VCaP (cell line): ENCODE data around the gene CNOT3.
A peak's percentile ranks its signal among the peaks of the same experiment; 100 is the strongest.

ENCODE experiments used
- H3K27ac ChIP-seq: fragments of 450-650 bp; 2 replicates; pipeline ENCODE4 v1.5.1; 2017
- TF ChIP-seq, protein P1 (sequence below): fragments of 450-650 bp; conservative IDR thresholded peaks from 2 replicates; pipeline ENCODE4 v1.5.1; 2017; ENCODE audit warnings: mild to moderate bottlenecking, moderate library complexity

Gene CNOT3

GRCh38 chr19:54102421-54103169 is 35.0 kb upstream of the CNOT3 start, which contains the start of gene NDUFA3:
Gene NDUFA3, plus strand, starts transcription at chr19:54102855. Its CDS starts 24 bp downstream, at chr19:54102879.
- peak within 1 kb of the TSS; percentile 81 for H3K27ac ChIP-seq
- TF ChIP-seq, protein P1, sequence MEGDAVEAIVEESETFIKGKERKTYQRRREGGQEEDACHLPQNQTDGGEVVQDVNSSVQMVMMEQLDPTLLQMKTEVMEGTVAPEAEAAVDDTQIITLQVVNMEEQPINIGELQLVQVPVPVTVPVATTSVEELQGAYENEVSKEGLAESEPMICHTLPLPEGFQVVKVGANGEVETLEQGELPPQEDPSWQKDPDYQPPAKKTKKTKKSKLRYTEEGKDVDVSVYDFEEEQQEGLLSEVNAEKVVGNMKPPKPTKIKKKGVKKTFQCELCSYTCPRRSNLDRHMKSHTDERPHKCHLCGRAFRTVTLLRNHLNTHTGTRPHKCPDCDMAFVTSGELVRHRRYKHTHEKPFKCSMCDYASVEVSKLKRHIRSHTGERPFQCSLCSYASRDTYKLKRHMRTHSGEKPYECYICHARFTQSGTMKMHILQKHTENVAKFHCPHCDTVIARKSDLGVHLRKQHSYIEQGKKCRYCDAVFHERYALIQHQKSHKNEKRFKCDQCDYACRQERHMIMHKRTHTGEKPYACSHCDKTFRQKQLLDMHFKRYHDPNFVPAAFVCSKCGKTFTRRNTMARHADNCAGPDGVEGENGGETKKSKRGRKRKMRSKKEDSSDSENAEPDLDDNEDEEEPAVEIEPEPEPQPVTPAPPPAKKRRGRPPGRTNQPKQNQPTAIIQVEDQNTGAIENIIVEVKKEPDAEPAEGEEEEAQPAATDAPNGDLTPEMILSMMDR, result no peak

DNA sequence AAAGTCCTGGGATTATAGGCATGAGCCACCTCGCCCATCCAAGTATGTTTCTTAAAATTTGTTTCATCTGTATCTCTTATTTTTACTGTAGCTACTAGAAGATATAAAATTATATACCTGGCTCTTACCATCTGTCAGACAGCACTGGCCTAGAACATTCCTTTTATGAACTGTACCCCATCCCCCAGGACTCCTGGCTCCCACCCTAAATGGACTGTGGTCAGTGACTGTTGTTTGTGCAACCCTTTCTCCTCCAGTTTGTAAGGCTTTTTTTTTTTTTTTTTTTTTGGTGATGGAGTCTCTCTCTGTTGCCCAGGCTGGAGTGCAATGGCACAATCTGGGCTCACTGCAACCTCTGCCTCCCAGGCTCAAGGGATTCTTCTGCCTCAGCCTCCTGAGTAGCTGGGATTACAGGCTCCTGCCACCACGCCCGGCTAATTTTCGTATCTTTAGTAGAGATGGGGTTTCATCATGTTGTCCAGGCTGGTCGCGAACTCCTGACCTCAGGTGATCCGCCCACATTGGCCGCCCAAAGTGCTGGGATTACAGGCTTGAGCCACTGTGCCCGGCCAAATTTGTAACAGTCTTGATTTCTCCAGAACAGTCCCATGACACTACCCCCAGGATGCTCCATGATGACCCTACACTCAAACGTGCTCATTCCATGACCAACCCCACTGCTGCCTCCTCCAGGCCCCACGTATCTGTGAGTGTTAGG is 32.4 kb upstream of the CNOT3 start:
- TF ChIP-seq, protein P1, result no peak

DNA sequence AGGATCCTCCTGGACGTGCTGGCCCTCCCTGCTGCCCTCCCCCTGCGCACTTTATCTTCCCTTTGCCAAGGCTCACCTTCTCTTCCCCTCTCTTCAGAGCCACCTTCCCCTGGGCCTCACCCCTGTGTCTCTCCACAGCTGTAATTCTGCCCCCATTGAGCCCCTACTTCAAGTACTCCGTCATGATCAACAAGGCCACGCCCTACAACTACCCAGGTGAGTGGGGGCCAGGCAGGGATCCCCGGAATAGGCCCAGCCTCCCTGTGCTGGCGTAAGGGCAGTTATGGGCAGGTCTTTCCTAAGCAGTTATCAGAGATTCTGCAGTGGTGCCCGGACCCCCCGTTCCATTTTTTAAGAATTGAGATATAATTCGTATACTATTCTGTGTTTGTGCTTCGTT is 31.8 kb upstream of the CNOT3 start:
- H3K27ac ChIP-seq, result no peak overlapping the region
- TF ChIP-seq, protein P1, result no peak

More for the DNA sequence above, 32.4 kb upstream of the CNOT3 start:
- H3K27ac ChIP-seq, result no peak overlapping the region

GRCh38 chr19:54106716-54107115 is 30.8 kb upstream of the CNOT3 start:
- TF ChIP-seq, protein P1, result no peak
- H3K27ac ChIP-seq, result no peak overlapping the region

- TF ChIP-seq, protein P1, result no peak
- no peak overlapping the region for H3K27ac ChIP-seq
Measured at GRCh38 chr19:54107876-54108490, 29.6 kb upstream of the CNOT3 start.

DNA sequence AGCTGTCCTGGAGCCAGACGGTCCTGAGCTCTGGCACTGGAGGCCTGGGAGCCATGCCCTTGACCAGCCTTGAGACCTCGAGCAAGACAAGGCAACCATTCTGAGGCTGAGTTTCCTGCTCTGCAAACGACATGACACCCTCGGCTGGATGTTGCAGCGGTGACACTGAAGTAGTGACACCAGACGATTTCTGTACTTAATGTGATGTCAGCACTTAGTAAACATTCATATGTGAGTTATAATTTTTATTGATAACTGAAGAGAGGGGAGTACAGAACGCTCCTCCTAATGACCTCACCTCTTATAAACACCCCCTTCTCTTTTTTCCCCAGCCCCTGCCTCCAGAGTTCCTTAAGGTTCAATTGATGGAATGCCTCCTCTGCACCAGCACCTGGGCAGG is 29.1 kb upstream of the CNOT3 start:
- no peak overlapping the region for H3K27ac ChIP-seq
- TF ChIP-seq, protein P1, result no peak

DNA sequence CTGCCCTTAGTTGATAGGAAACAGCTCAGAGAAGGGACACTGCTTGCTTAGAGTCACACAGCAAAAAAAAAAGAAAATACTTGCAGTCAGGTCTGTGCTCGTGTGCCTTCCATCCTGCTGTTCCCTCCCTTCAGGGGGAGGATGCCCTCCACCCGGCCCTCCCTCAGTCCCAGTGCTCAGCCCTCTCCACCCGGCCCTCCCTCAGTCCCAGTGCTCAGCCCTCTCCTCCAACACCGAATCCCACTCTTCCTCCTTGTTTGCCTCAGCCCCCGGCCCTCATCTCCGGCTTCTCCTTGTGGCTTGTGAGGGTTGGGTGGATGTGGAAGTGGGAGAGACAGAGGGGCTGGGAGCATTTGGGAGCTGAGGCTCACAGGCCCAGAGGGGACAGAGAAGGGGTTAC is 27.9 kb upstream of the CNOT3 start:
- H3K27ac ChIP-seq, result no peak overlapping the region

More for the DNA sequence above, 27.9 kb upstream of the CNOT3 start:
- TF ChIP-seq, protein P1, result no peak
